ENCODE results near the gene VAC14. TPM values are rescaled to one million over a fixed set of nuclear protein-coding genes. Genes with fewer than 3 reads are reported as not detected.

VAC14 gene
- total RNA-seq, 1 donor from 2014 or later: 75.1 TPM

DNA sequence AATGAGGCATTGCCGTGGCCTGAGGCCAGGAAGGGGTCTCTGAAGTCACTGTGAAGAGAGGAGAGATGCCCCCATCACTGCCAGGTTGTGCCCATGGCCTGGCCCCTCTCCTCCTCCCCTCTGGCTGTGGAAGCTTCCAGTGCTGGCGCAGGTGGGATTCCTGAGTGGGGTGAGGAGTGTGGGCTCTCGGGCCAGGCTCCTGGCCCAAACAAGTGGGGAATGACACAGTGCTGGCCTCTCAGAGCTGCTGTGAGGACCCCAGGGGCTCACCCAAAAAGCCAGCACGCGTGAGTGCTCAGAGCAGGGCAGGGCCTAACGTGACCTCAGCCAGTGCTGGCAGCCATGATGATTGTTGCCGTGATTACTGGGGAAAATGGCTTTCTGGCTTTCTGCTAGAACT is 61.6 kb downstream of the VAC14 start:
- Histone ChIP-seq H3K27ac (peak overlapping the region in 1 of 2 donors; percentile 90), H3K36me3 (peaks cover 0 to 14% of the 10 kb centered on the region in 2 donors), H3K27me3 (no peaks in the 10 kb centered on the region), H3K9me3 (no peaks in the 10 kb centered on the region), H3K4me1 (peaks cover 14 to 39% of the 10 kb centered on the region in 2 donors), H3K4me3 (no peak overlapping the region)
- TF ChIP-seq, protein P1, sequence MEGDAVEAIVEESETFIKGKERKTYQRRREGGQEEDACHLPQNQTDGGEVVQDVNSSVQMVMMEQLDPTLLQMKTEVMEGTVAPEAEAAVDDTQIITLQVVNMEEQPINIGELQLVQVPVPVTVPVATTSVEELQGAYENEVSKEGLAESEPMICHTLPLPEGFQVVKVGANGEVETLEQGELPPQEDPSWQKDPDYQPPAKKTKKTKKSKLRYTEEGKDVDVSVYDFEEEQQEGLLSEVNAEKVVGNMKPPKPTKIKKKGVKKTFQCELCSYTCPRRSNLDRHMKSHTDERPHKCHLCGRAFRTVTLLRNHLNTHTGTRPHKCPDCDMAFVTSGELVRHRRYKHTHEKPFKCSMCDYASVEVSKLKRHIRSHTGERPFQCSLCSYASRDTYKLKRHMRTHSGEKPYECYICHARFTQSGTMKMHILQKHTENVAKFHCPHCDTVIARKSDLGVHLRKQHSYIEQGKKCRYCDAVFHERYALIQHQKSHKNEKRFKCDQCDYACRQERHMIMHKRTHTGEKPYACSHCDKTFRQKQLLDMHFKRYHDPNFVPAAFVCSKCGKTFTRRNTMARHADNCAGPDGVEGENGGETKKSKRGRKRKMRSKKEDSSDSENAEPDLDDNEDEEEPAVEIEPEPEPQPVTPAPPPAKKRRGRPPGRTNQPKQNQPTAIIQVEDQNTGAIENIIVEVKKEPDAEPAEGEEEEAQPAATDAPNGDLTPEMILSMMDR (IDR thresholded peaks at IDR 0.05): no peak
- no peak for DNase-seq (ENCODE audit: low spot score in 2 of 2)
- intact Hi-C loops (cut with DNase I): loop anchor here (5.0 kb wide), 2 partner anchors 33 to 37 kb away; no protein-coding TSS in a partner anchor

- Histone ChIP-seq H3K27ac (peak overlapping the region; percentile 90 to 91), H3K36me3 (peaks cover 0 to 9% of the 10 kb centered on the region in 2 donors), H3K27me3 (no peaks in the 10 kb centered on the region), H3K4me1 (peaks cover 14 to 32% of the 10 kb centered on the region in 2 donors), H3K9me3 (no peaks in the 10 kb centered on the region), H3K4me3 (no peak overlapping the region)
- peak in 1 of 2 donors; percentile 80 for DNase-seq (ENCODE audit: low spot score in 2 of 2)
- TF ChIP-seq, protein P1 (IDR thresholded peaks at IDR 0.05): peak; percentile 56 to 72 (median 65)
- intact Hi-C loops (cut with DNase I): loop anchor here (1.0 to 5.0 kb wide), 3 partner anchors 34 to 58 kb away; no protein-coding TSS in a partner anchor
These were observed 62.6 kb downstream of the VAC14 start for GRCh38 chr16:70738083-70738977.

DNA sequence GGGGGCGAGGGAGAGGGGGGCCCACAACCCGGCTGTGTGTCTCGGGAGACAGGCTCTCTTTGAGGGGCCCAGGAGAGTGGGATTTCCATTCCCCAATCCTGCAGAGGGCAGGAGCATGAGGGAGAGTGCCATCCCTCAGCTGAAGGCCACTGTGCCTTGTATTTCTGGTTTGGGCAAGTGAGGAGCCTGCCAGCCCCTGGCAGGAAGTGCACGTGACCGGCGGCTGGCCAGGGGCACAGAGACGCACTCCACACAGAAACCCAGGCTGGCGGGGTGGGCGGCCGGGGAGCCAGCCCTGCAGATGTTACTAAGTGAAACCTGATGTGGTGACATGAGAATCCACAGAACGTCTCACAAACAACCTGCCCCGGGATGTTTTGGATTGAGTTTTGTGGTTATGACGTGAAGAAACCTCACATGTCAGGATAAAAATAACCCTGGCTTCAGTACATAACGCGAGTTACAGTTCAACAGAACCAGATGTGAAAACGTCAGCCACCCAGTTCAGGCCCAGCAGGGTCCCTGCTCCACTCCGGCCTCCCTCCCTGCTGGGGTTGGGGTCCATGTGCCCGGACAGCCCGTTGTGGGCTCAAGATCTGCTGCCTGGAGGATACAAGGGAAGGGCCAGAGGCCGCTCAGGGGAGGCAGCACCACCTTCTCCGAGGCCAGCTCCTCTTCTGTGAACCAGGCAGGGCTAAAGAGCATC is 63.4 kb downstream of the VAC14 start:
- intact Hi-C loops (cut with DNase I): loop anchor here (1.0 to 5.0 kb wide), 5 partner anchors 22 to 57 kb away; no protein-coding TSS in a partner anchor
- Histone ChIP-seq H3K4me1 (peaks cover 14 to 32% of the 10 kb centered on the region in 2 donors), H3K9me3 (no peaks in the 10 kb centered on the region), H3K36me3 (peaks cover 0 to 4% of the 10 kb centered on the region in 2 donors), H3K4me3 (no peak overlapping the region), H3K27ac (peak overlapping the region; percentile 90 to 91), H3K27me3 (no peaks in the 10 kb centered on the region)
- peak; percentile 45 to 85 for DNase-seq (ENCODE audit: low spot score in 2 of 2)
- TF ChIP-seq, protein P1 (IDR thresholded peaks at IDR 0.05): no peak

DNA sequence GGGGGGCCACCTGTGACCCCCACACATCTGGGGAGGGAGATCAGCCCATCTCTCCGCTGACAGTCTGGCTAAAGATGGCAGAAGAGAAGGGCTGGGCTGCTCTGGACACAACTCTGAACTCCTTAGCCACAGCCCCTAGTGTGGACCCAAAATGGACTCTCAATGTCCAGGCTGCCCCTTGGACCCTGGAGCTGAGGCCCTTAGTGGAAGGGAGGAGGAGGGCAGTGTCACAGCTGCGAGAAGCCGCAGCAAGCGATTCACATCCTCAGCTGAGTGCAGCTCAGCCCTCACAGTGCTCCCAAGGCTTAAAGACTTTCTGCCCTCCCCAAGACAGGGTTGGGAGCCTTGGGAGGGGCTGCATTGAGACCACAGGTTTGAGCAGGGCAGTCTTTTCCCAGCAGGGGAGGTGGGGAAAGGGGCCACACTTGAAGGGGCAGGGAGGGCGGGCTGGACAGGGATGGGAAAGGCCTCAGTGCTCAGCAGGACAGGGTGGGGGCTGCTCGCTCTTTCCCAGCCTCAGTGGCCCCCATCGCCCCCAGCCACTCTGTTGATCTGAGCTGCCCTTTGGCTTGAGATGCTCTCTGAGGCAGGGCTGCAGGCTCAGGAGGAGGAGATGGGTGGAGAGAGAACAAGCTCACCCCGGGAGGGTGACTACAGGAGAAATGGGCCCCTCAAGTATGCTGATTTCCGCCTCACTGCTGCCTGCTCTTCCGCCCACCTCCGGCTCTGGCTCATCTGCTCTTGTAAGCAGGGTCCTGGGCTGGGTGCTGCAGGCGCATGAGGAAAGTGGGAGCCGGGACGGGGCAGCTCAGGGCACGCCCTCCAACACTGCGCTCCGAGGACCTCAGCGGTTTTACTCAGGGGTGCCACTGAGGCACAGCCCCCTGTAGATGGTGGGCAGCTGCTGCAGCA is 64.2 kb downstream of the VAC14 start:
- Histone ChIP-seq H3K36me3 (peaks cover 0 to 4% of the 10 kb centered on the region in 2 donors), H3K27ac (peak overlapping the region; percentile 90 to 91), H3K27me3 (no peaks in the 10 kb centered on the region), H3K4me3 (no peak overlapping the region), H3K9me3 (no peaks in the 10 kb centered on the region), H3K4me1 (peaks cover 14 to 32% of the 10 kb centered on the region in 2 donors)
- DNase-seq (ENCODE audit: low spot score in 2 of 2): no peak
- intact Hi-C loops (cut with DNase I): loop anchor here (1.0 to 5.0 kb wide), 4 partner anchors 21 to 52 kb away; no protein-coding TSS in a partner anchor
- TF ChIP-seq, protein P1 (IDR thresholded peaks at IDR 0.05): no peak

Measured in ascending aorta (tissue), 2 donors.